Measurements from ENCODE around the gene FMNL2. TPM values are rescaled to one million over a fixed set of nuclear protein-coding genes. Genes with fewer than 3 reads are reported as not detected.

FMNL2 gene
- total RNA-seq, 4 donors from 2014 or later = 25.2 to 35.0 (median 27.4) TPM

- Histone ChIP-seq H3K4me3 (no peak overlapping the region), H3K9me3 (no peaks in the 10 kb centered on the region), H3K36me3 (no peaks in the 10 kb centered on the region), H3K27ac (no peak overlapping the region), H3K27me3 (no peaks in the 10 kb centered on the region), H3K4me1 (peaks cover 0 to 21% (median 0%) of the 10 kb centered on the region in 3 donors)
- 91 to 93% methylated on average over 3 of the region's 3 CpGs for WGBS, 2 donors (ENCODE audit: low coverage in 1 of 2)
- TF ChIP-seq POLR2A (IDR thresholded peaks at IDR 0.05) (no peak), EP300 (IDR thresholded peaks at IDR 0.05) (no peak), POLR2AphosphoS5 (IDR thresholded peaks at IDR 0.05) (no peak), CTCF (IDR thresholded peaks at IDR 0.05) (no peak)
- no peak for ATAC-seq
Observed at GRCh38 chr2:152413228-152414030, 78.5 kb downstream of the FMNL2 start.

- no peaks in the 10 kb centered on the region for H3K9me3 ChIP-seq
- 37 to 59% methylated on average over 3 of the region's 3 CpGs for WGBS, 2 donors (ENCODE audit: low coverage in 1 of 2)
- no peak overlapping the region for H3K27ac ChIP-seq
- H3K27me3 ChIP-seq = no peaks in the 10 kb centered on the region
- TF ChIP-seq POLR2AphosphoS5 (IDR thresholded peaks at IDR 0.05) = no peak
- TF ChIP-seq POLR2A (IDR thresholded peaks at IDR 0.05) = no peak
- no peak for TF ChIP-seq CTCF (IDR thresholded peaks at IDR 0.05)
- TF ChIP-seq EP300 (IDR thresholded peaks at IDR 0.05) = no peak
- H3K4me3 ChIP-seq = no peak overlapping the region
- ATAC-seq = no peak
- peaks cover 0 to 19% (median 0%) of the 10 kb centered on the region in 3 donors for H3K4me1 ChIP-seq
- H3K36me3 ChIP-seq = no peaks in the 10 kb centered on the region
Observed at GRCh38 chr2:152415231-152415642, 80.3 kb downstream of the FMNL2 start.

- TF ChIP-seq POLR2AphosphoS5 (IDR thresholded peaks at IDR 0.05) = no peak
- no peaks in the 10 kb centered on the region for H3K27me3 ChIP-seq
- no peak overlapping the region for H3K4me3 ChIP-seq
- H3K36me3 ChIP-seq = no peaks in the 10 kb centered on the region
- 61 to 94% methylated on average over 2 to 3 of the region's 3 CpGs for WGBS, 2 donors (ENCODE audit: low coverage in 1 of 2)
- ATAC-seq = no peak
- peaks cover 0 to 19% (median 0%) of the 10 kb centered on the region in 3 donors for H3K4me1 ChIP-seq
- H3K27ac ChIP-seq = no peak overlapping the region
- H3K9me3 ChIP-seq = no peaks in the 10 kb centered on the region
Observed at GRCh38 chr2:152415796-152416195, 80.8 kb downstream of the FMNL2 start.

GRCh38 chr2:152418688-152419087 is 83.7 kb downstream of the FMNL2 start:
- TF ChIP-seq CTCF (IDR thresholded peaks at IDR 0.05) = no peak
- no peak for TF ChIP-seq POLR2A (IDR thresholded peaks at IDR 0.05)
- TF ChIP-seq POLR2AphosphoS5 (IDR thresholded peaks at IDR 0.05) = no peak
- TF ChIP-seq EP300 (IDR thresholded peaks at IDR 0.05) = no peak

GRCh38 chr2:152419944-152420343 is 85.0 kb downstream of the FMNL2 start:
- Histone ChIP-seq H3K27me3 (no peaks in the 10 kb centered on the region), H3K4me3 (no peak overlapping the region), H3K36me3 (no peaks in the 10 kb centered on the region), H3K9me3 (no peaks in the 10 kb centered on the region), H3K4me1 (peaks cover 0 to 23% (median 0%) of the 10 kb centered on the region in 3 donors), H3K27ac (no peak overlapping the region)
- 66 to 68% methylated on average over 2 of the region's 2 CpGs for WGBS, 2 donors (ENCODE audit: low coverage in 1 of 2)
- no peak for TF ChIP-seq EP300 (IDR thresholded peaks at IDR 0.05)
- no peak for ATAC-seq

More at GRCh38 chr2:152418688-152419087, 83.7 kb downstream of the FMNL2 start:
- no peaks in the 10 kb centered on the region for H3K27me3 ChIP-seq
- H3K9me3 ChIP-seq = no peaks in the 10 kb centered on the region
- 49 to 80% methylated on average over 3 of the region's 3 CpGs for WGBS, 2 donors (ENCODE audit: low coverage in 1 of 2)
- no peak overlapping the region for H3K27ac ChIP-seq
- peaks cover 0 to 24% (median 0%) of the 10 kb centered on the region in 3 donors for H3K4me1 ChIP-seq
- no peak overlapping the region for H3K4me3 ChIP-seq
- no peak for ATAC-seq
- no peaks in the 10 kb centered on the region for H3K36me3 ChIP-seq

GRCh38 chr2:152420363-152420762 is 85.4 kb downstream of the FMNL2 start:
- Histone ChIP-seq H3K36me3 (no peaks in the 10 kb centered on the region), H3K4me1 (peaks cover 0 to 19% (median 0%) of the 10 kb centered on the region in 3 donors), H3K27me3 (no peaks in the 10 kb centered on the region), H3K9me3 (no peaks in the 10 kb centered on the region), H3K27ac (no peak overlapping the region), H3K4me3 (no peak overlapping the region)
- 50 to 64% methylated on average over 2 to 3 of the region's 3 CpGs for WGBS, 2 donors (ENCODE audit: low coverage in 1 of 2)
- TF ChIP-seq CTCF (IDR thresholded peaks at IDR 0.05) (no peak), POLR2AphosphoS5 (IDR thresholded peaks at IDR 0.05) (no peak), POLR2A (IDR thresholded peaks at IDR 0.05) (no peak), EP300 (IDR thresholded peaks at IDR 0.05) (no peak)
- no peak for ATAC-seq
